Fibroblast of mammary gland (primary cell): Measurements from ENCODE around the gene PCBD1.

Source experiments
- DNase-seq: peaks from one replicate; pipeline ENCODE4 v3.0.0-alpha.2; 2010; ENCODE audit warnings: low read depth
- H3K4me3 ChIP-seq: 2 replicates; pipeline ENCODE4 v1.5.1; 2011; ENCODE audit warnings: low read depth, mild to moderate bottlenecking, low read length, moderate library complexity; ENCODE audit not compliant: control insufficient read depth
- TF ChIP-seq, protein P1 (sequence below): conservative IDR thresholded peaks from 2 replicates; pipeline ENCODE4 v1.5.1; 2011; ENCODE audit warnings: low read depth, low read length, inconsistent platforms; ENCODE audit not compliant: control insufficient read depth, insufficient read depth

Gene PCBD1

GRCh38 chr10:70851597-70852475 is 36.5 kb downstream of the PCBD1 start:
- no peak for DNase-seq
- H3K4me3 ChIP-seq = no peak overlapping the region
- TF ChIP-seq, protein P1, sequence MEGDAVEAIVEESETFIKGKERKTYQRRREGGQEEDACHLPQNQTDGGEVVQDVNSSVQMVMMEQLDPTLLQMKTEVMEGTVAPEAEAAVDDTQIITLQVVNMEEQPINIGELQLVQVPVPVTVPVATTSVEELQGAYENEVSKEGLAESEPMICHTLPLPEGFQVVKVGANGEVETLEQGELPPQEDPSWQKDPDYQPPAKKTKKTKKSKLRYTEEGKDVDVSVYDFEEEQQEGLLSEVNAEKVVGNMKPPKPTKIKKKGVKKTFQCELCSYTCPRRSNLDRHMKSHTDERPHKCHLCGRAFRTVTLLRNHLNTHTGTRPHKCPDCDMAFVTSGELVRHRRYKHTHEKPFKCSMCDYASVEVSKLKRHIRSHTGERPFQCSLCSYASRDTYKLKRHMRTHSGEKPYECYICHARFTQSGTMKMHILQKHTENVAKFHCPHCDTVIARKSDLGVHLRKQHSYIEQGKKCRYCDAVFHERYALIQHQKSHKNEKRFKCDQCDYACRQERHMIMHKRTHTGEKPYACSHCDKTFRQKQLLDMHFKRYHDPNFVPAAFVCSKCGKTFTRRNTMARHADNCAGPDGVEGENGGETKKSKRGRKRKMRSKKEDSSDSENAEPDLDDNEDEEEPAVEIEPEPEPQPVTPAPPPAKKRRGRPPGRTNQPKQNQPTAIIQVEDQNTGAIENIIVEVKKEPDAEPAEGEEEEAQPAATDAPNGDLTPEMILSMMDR = no peak

GRCh38 chr10:70850097-70850496 is 38.3 kb downstream of the PCBD1 start:
- no peak overlapping the region for H3K4me3 ChIP-seq
- DNase-seq = peak; percentile 14
- TF ChIP-seq, protein P1 = no peak

DNA sequence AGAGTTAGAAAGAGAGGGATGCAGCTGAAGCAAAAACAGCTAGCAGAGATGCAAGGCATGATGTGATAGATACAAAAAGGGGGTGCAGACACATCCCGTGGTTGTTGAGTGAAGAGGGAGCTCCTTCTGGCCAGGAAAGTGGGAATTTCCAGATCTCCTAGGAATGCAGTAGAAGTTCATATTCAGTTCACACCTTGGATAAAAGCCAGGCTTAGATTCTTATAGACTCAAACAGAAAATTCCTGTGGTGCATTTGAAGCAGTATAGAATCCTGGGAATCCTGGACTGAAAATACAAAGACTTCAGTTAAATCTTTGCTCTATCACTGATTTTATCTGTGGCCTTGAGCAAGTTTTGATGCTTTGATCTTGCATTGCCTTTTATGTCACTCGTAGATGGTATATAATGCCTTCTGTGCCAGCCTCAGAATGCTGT is 38.8 kb downstream of the PCBD1 start:
- peak; percentile 67 for DNase-seq
- TF ChIP-seq, protein P1 = no peak
- H3K4me3 ChIP-seq = no peak overlapping the region

GRCh38 chr10:70847659-70848360 is 40.6 kb downstream of the PCBD1 start:
- H3K4me3 ChIP-seq = no peak overlapping the region

DNA sequence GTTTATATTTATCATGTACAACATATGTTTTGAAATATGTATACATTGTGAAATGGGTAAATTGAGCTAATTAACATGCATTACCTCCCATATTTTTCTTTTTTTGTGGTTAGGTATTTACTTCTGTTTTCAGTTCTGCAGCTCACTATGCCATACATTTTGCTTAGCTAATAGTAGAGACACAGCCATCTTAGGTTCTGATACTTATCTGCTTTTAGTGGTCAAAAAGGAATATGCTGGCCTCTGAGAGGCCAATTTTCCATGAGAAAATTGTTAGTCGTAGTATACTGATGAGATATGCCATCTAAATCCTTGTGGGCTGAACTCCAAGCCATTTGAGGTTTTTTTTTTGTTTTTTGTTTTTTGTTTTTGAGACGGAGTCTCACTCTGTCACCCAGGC is 41.6 kb downstream of the PCBD1 start:
- no peak overlapping the region for H3K4me3 ChIP-seq
- TF ChIP-seq, protein P1 = no peak
- DNase-seq = no peak

More at GRCh38 chr10:70847659-70848360, 40.6 kb downstream of the PCBD1 start:
- DNase-seq = no peak
- TF ChIP-seq, protein P1 = no peak

GRCh38 chr10:70845816-70846215 is 42.5 kb downstream of the PCBD1 start:
- no peak for DNase-seq
- no peak overlapping the region for H3K4me3 ChIP-seq
- TF ChIP-seq, protein P1 = no peak
